H9 (cell line): ENCODE results near the gene SLC22A16. TPM values are rescaled to one million over a fixed set of nuclear protein-coding genes. Genes with fewer than 3 reads are reported as not detected.

ENCODE experiments used
- DNase-seq: peaks from one replicate; pipeline ENCODE4 v3.0.0-alpha.2; 2017
- H2AFZ ChIP-seq: one replicate; pipeline ENCODE4 v1.6.1; 2013; ENCODE audit warnings: mild to moderate bottlenecking, low read length, control low read depth, moderate library complexity
- H2AK5ac ChIP-seq: 2 replicates; pipeline ENCODE4 v1.6.1; 2013; ENCODE audit warnings: low read length, control low read depth, mixed read lengths; ENCODE audit not compliant: insufficient read length
- H2BK120ac ChIP-seq: one replicate; pipeline ENCODE4 v1.6.1; 2013; ENCODE audit warnings: low read depth, mild to moderate bottlenecking, low read length, control low read depth, inconsistent platforms; ENCODE audit not compliant: poor library complexity, severe bottlenecking
- H2BK12ac ChIP-seq: 2 replicates; pipeline ENCODE4 v1.6.1; 2013; ENCODE audit warnings: low read length, control low read depth, mixed read lengths, low read depth; ENCODE audit not compliant: insufficient read length
- H2BK15ac ChIP-seq: 2 replicates; pipeline ENCODE4 v1.6.1; 2013; ENCODE audit warnings: low read depth, low read length, control low read depth
- H2BK20ac ChIP-seq: one replicate; pipeline ENCODE4 v1.6.1; 2013; ENCODE audit warnings: low read depth, mild to moderate bottlenecking, low read length, control low read depth, inconsistent platforms; ENCODE audit not compliant: poor library complexity, severe bottlenecking
- H2BK5ac ChIP-seq: 2 replicates; pipeline ENCODE4 v1.6.1; 2013; ENCODE audit warnings: low read length, control low read depth, mixed read lengths; ENCODE audit not compliant: insufficient read length
- H3K14ac ChIP-seq: 2 replicates; pipeline ENCODE4 v1.6.1; 2013; ENCODE audit warnings: low read length, control low read depth; ENCODE audit not compliant: insufficient read depth
- H3K18ac ChIP-seq: 2 replicates; pipeline ENCODE4 v1.6.1; 2013; ENCODE audit warnings: low read depth, mild to moderate bottlenecking, mixed read lengths, low read length, control low read depth; ENCODE audit not compliant: insufficient read length
- H3K23ac ChIP-seq: 2 replicates; pipeline ENCODE4 v1.6.1; 2013; ENCODE audit warnings: low read length, control low read depth, mixed read lengths, low read depth; ENCODE audit not compliant: insufficient read length
- H3K23me2 ChIP-seq: 2 replicates; pipeline ENCODE4 v1.6.1; 2013; ENCODE audit warnings: low read depth, mild to moderate bottlenecking, mixed read lengths, low read length, control low read depth; ENCODE audit not compliant: insufficient read length, poor library complexity, severe bottlenecking
- H3K27ac ChIP-seq: 2 replicates; pipeline ENCODE4 v1.5.1; 2013; ENCODE audit warnings: low read length, control low read depth, mixed read lengths, low read depth; ENCODE audit not compliant: insufficient read length
- H3K27me3 ChIP-seq: 2 replicates; pipeline ENCODE4 v1.6.1; 2013; ENCODE audit warnings: low read length, control low read depth, inconsistent platforms; ENCODE audit not compliant: insufficient read depth
- H3K4ac ChIP-seq: 2 replicates; pipeline ENCODE4 v1.6.1; 2013; ENCODE audit warnings: low read depth, mild to moderate bottlenecking, control low read depth, inconsistent platforms, low read length, moderate library complexity
- H3K4me1 ChIP-seq: 2 replicates; pipeline ENCODE4 v1.6.1; 2013; ENCODE audit warnings: low read length, control low read depth, inconsistent platforms; ENCODE audit not compliant: insufficient read depth
- H3K4me2 ChIP-seq: 2 replicates; pipeline ENCODE4 v1.6.1; 2013; ENCODE audit warnings: low read length, control low read depth, mixed read lengths; ENCODE audit not compliant: insufficient read length, insufficient read depth
- H3K56ac ChIP-seq: 2 replicates; pipeline ENCODE4 v1.6.1; 2013; ENCODE audit warnings: low read depth, mild to moderate bottlenecking, mixed read lengths, low read length, control low read depth; ENCODE audit not compliant: insufficient read length
- H3K79me1 ChIP-seq: 2 replicates; pipeline ENCODE4 v1.6.1; 2013; ENCODE audit warnings: low read depth, mild to moderate bottlenecking, moderate library complexity, low read length, control low read depth, inconsistent platforms; ENCODE audit not compliant: insufficient read depth, poor library complexity, severe bottlenecking
- H3K79me2 ChIP-seq: 2 replicates; pipeline ENCODE4 v1.6.1; 2013; ENCODE audit warnings: low read length, control low read depth, inconsistent platforms; ENCODE audit not compliant: insufficient read depth
- H3K9ac ChIP-seq: 2 replicates; pipeline ENCODE4 v1.6.1; 2013; ENCODE audit warnings: low read length, control low read depth, mixed read lengths; ENCODE audit not compliant: insufficient read length; ENCODE audit errors: extremely low read depth
- H3K9me3 ChIP-seq: one replicate; pipeline ENCODE4 v1.6.1; 2013; ENCODE audit warnings: low read depth, low read length, inconsistent platforms; ENCODE audit not compliant: control insufficient read depth
- H3T11ph ChIP-seq: one replicate; pipeline ENCODE4 v1.6.1; 2013; ENCODE audit warnings: mild to moderate bottlenecking, low read length, control low read depth, inconsistent platforms
- H4K20me1 ChIP-seq: one replicate; pipeline ENCODE4 v1.6.1; 2013; ENCODE audit not compliant: control insufficient read depth, insufficient read length, insufficient read depth
- H4K5ac ChIP-seq: 2 replicates; pipeline ENCODE4 v1.6.1; 2013; ENCODE audit warnings: low read depth, mild to moderate bottlenecking, mixed read lengths, low read length, control low read depth; ENCODE audit not compliant: insufficient read length
- H4K8ac ChIP-seq: replicated peaks from 2 replicates; pipeline ENCODE4 v1.6.1; 2013; ENCODE audit warnings: low read length, control low read depth, mixed read lengths, low read depth; ENCODE audit not compliant: insufficient read length
- H4K91ac ChIP-seq: 2 replicates; pipeline ENCODE4 v1.6.1; 2013; ENCODE audit warnings: low read depth, mild to moderate bottlenecking, moderate library complexity, mixed read lengths, low read length, control low read depth; ENCODE audit not compliant: insufficient read length
- H3K27ac Mint-ChIP-seq, 3 experiments: 2 replicates in 2 of 3; 3 replicates in 1 of 3; pipeline ENCODE4 v1.8.0; 2020 to 2021; ENCODE audit warnings: mixed read lengths in 3 of 3, mild to moderate bottlenecking in 1 of 3, moderate library complexity in 1 of 3
- H3K27me3 Mint-ChIP-seq: 2 replicates; pipeline ENCODE4 v1.8.0; 2021; ENCODE audit warnings: low read depth, mild to moderate bottlenecking, moderate library complexity, mixed read lengths
- H3K36me3 Mint-ChIP-seq, 3 experiments: 2 replicates in 2 of 3; 3 replicates in 1 of 3; pipeline ENCODE4 v1.8.0; 2020 to 2021; ENCODE audit warnings: low read depth in 3 of 3, mixed read lengths in 3 of 3; ENCODE audit not compliant: insufficient read depth in 1 of 3
- H3K4me1 Mint-ChIP-seq, 2 experiments: 2 replicates each; pipeline ENCODE4 v1.8.0; 2020; ENCODE audit warnings: mixed read lengths in 2 of 2
- H3K4me3 Mint-ChIP-seq, 2 experiments: 2 replicates in 1 of 2; 3 replicates in 1 of 2; pipeline ENCODE4 v1.8.0; 2020 to 2021; ENCODE audit warnings: mild to moderate bottlenecking in 2 of 2, mixed read lengths in 2 of 2, moderate library complexity in 1 of 2
- H3K9me3 Mint-ChIP-seq, 2 experiments: 2 replicates in 1 of 2; 3 replicates in 1 of 2; pipeline ENCODE4 v1.8.0; 2020; ENCODE audit warnings: mild to moderate bottlenecking in 2 of 2, mixed read lengths in 2 of 2, moderate library complexity in 1 of 2
- CTCF ChIP-seq: fragments of 200-600 bp; sonication (generic); conservative IDR thresholded peaks from 3 replicates; pipeline ENCODE4 v1.8.0; 2021; ENCODE audit warnings: antibody characterized with exemption, mild to moderate bottlenecking
- WGBS: extraction: QIAGEN DNeasy Blood & Tissue Kit; methylation state at CpG from one replicate; pipeline ENCODE4 v1.1.7; 2013; ENCODE audit warnings: missing lambda C conversion rate, low lambda C conversion rate, mixed read lengths; ENCODE audit not compliant: insufficient read length; ENCODE audit errors: extremely low coverage; 5-methylcytosine and 5-hydroxymethylcytosine counted together
- total RNA-seq: library from RNA; stranded (reverse); gene quantifications from 2 replicates; pipeline ENCODE4 v1.2.1, GENCODE V29; 2021

Gene SLC22A16
- total RNA-seq, 1 experiment from 2014 or later = not detected

DNA sequence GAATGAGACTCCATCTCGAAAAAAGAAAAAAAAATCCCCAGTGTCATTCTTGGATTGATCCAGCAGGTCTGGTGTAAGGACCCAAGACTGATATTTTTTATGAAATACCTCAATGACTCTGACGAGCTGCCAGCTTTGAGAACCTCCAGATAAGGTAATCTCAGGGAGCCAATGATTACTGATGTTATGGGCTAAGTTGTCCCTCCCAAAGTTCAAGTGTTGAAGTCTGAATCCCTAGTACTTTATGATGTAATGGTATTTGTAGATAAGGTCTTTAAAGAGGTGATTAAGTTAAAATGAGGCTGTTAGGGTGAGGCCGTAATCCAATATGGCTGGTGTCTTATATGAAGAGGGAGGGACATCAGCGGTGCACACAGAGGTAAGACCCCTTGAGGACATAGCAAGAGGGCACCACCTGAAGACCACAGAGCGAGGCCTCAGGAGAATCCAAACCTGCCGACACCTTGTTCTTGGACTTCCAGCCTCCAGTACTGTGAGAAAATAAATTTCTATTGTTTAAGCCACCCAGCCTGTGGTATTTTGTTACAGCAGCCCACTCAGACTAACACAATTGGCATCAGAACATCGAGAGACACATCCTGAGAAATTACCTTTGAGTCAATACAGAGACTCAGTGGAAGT, 41.3 kb downstream of the SLC22A16 start:
- H2BK15ac ChIP-seq = no peak overlapping the region
- H2BK12ac ChIP-seq = no peak overlapping the region
- Mint-ChIP-seq H3K4me1 (peaks cover 5 to 9% of the 10 kb centered on the region in 2 experiments), H3K9me3 (peaks cover 0 to 8% of the 10 kb centered on the region in 2 experiments; a peak in 3 of 5 replicates), H3K27me3 (peaks cover 2% of the 10 kb centered on the region), H3K27ac (no peak overlapping the region), H3K36me3 (no peaks in the 10 kb centered on the region), H3K4me3 (no peak overlapping the region)
- WGBS = no CpG with 5 or more reads among the region's 7 CpGs
- H3K56ac ChIP-seq = no peak overlapping the region
- no peak for TF ChIP-seq CTCF
- no peaks in the 10 kb centered on the region for H3K79me2 ChIP-seq
- H3K4ac ChIP-seq = no peak overlapping the region
- no peaks in the 10 kb centered on the region for H3K27me3 ChIP-seq
- H2BK5ac ChIP-seq = no peak overlapping the region
- no peak overlapping the region for H2AFZ ChIP-seq
- H2BK120ac ChIP-seq = no peak overlapping the region
- H3K9me3 ChIP-seq = no peaks in the 10 kb centered on the region
- H3K23ac ChIP-seq = no peak overlapping the region
- no peak overlapping the region for H2BK20ac ChIP-seq
- no peak overlapping the region for H3K9ac ChIP-seq
- no peak for DNase-seq
- H3K14ac ChIP-seq = no peak overlapping the region
- no peak overlapping the region for H4K5ac ChIP-seq
- H2AK5ac ChIP-seq = no peak overlapping the region
- no peaks in the 10 kb centered on the region; the same call in 1 of the 2 replicates for H3K4me1 ChIP-seq
- H3K27ac ChIP-seq = no peak overlapping the region
- no peak overlapping the region for H3T11ph ChIP-seq
- no peak overlapping the region for H3K4me2 ChIP-seq
- no peaks in the 10 kb centered on the region for H3K23me2 ChIP-seq
- no peaks in the 10 kb centered on the region for H4K20me1 ChIP-seq
- no peak overlapping the region for H4K91ac ChIP-seq
- no peaks in the 10 kb centered on the region for H3K79me1 ChIP-seq
- H4K8ac ChIP-seq = no peak overlapping the region
- H3K18ac ChIP-seq = no peak overlapping the region
